Nephron progenitor cell (in vitro differentiated cells): ENCODE results near the gene YIF1A.

Source experiments
- DNase-seq: peaks from one replicate; pipeline ENCODE4 v3.0.0; 2021
- H3K27ac Mint-ChIP-seq: 2 replicates; pipeline ENCODE4 v1.8.0; 2021; ENCODE audit warnings: mild to moderate bottlenecking, moderate library complexity, mixed read lengths
- H3K27me3 Mint-ChIP-seq: 2 replicates; pipeline ENCODE4 v1.8.0; 2021; ENCODE audit warnings: mild to moderate bottlenecking, low read depth, mixed read lengths; ENCODE audit not compliant: poor library complexity
- H3K36me3 Mint-ChIP-seq: 2 replicates; pipeline ENCODE4 v1.8.0; 2021; ENCODE audit warnings: low read depth, mixed read lengths
- H3K4me1 Mint-ChIP-seq: 2 replicates; pipeline ENCODE4 v1.8.0; 2021; ENCODE audit warnings: mixed read lengths
- H3K4me3 Mint-ChIP-seq: 2 replicates; pipeline ENCODE4 v1.8.0; 2021; ENCODE audit warnings: mild to moderate bottlenecking, moderate library complexity, mixed read lengths
- H3K9me3 Mint-ChIP-seq: 2 replicates; pipeline ENCODE4 v1.8.0; 2021; ENCODE audit warnings: mild to moderate bottlenecking, moderate library complexity, mixed read lengths
- CTCF ChIP-seq: fragments of 200-600 bp; sonication (generic); IDR thresholded peaks from 2 replicates; pipeline ENCODE4 v1.5.0; 2021; ENCODE audit warnings: antibody characterized with exemption

The YIF1A gene

GRCh38 chr11:66288671-66289547, at the start of gene YIF1A:
Gene YIF1A, minus strand, starts transcription at chr11:66289143. Its CDS starts 158 bp downstream, at chr11:66288985.
- H3K9me3 Mint-ChIP-seq, result no peaks in the 10 kb centered on the region
- peak within 1 kb of the TSS; percentile 99 for H3K27ac Mint-ChIP-seq
- H3K27me3 Mint-ChIP-seq, result peaks cover 47% of the 10 kb centered on the region
- no peaks in the 10 kb centered on the region for H3K36me3 Mint-ChIP-seq
- TF ChIP-seq CTCF, result no peak
- DNase-seq, result peak; percentile 97
- H3K4me3 Mint-ChIP-seq, result peak within 1 kb of the TSS; percentile 94
- H3K4me1 Mint-ChIP-seq, result peaks cover 43% of the 10 kb centered on the region

GRCh38 chr11:66337103-66337899, 48.4 kb upstream of the YIF1A start:
- Mint-ChIP-seq H3K4me3 (no peak overlapping the region), H3K9me3 (no peaks in the 10 kb centered on the region), H3K36me3 (peaks cover 11% of the 10 kb centered on the region)

GRCh38 chr11:66336234-66337102, 47.5 kb upstream of the YIF1A start, which contains the start of gene RIN1:
Gene RIN1, minus strand, starts transcription at chr11:66336434. Its CDS starts 32 bp downstream, at chr11:66336402.
- TF ChIP-seq CTCF, result peak; percentile 30
- DNase-seq, result peak; percentile 62
- no peaks in the 10 kb centered on the region for H3K9me3 Mint-ChIP-seq
- peak within 1 kb of the TSS; percentile 87 for H3K27ac Mint-ChIP-seq
- H3K36me3 Mint-ChIP-seq, result peaks cover 3% of the 10 kb centered on the region
- H3K4me3 Mint-ChIP-seq, result peak within 1 kb of the TSS; percentile 90
- peaks cover 26% of the 10 kb centered on the region for H3K4me1 Mint-ChIP-seq
- H3K27me3 Mint-ChIP-seq, result no peaks in the 10 kb centered on the region

More at GRCh38 chr11:66337103-66337899, 48.4 kb upstream of the YIF1A start:
- no peaks in the 10 kb centered on the region for H3K27me3 Mint-ChIP-seq
- H3K27ac Mint-ChIP-seq, result peak overlapping the region; percentile 83
- no peak for TF ChIP-seq CTCF
- H3K4me1 Mint-ChIP-seq, result peaks cover 26% of the 10 kb centered on the region
- DNase-seq, result no peak

GRCh38 chr11:66335531-66336233, 46.7 kb upstream of the YIF1A start:
- Mint-ChIP-seq H3K36me3 (no peaks in the 10 kb centered on the region), H3K27ac (no peak overlapping the region), H3K27me3 (no peaks in the 10 kb centered on the region), H3K4me1 (peaks cover 27% of the 10 kb centered on the region), H3K4me3 (peak overlapping the region; percentile 90), H3K9me3 (no peaks in the 10 kb centered on the region)
- TF ChIP-seq CTCF, result no peak
- DNase-seq, result peak; percentile 59
